Heart left ventricle (tissue), 13 donors: ENCODE measurements around the gene RAB14.

Experiments used
- CTCF ChIP-seq, 12 donors: fragments of 200-600 bp; sonication (generic) in 4 of 12; IDR thresholded peaks; one replicate each; pipeline versions ENCODE4 v1.5.0 to v1.8.0; 2018 to 2022; ENCODE audit warnings: antibody characterized with exemption in 12 of 12, mild to moderate bottlenecking in 5 of 12
- POLR2A ChIP-seq, 2 donors: fragments of 450-650 bp; IDR thresholded peaks; one replicate each; pipeline ENCODE4 v1.6.1; 2017; ENCODE audit warnings: antibody characterized with exemption in 2 of 2, mild to moderate bottlenecking in 2 of 2, moderate library complexity in 2 of 2
- donor health status: ischemic (EF 13 %, LVEDD 7.1; RV severe dilation, severe dysfunction).
- donor health status: DM: no; HTN: yes; CAD: no.
- donor health status: DM: no; HTN: no; CAD: no.
- donor health status: ischemic (EF 25% LVEDD 6.9; RV normal size, moderate dysfunction).
- donor health status: ischemic (EF 25% LVEDD 5.7; RV mildly dilated, moderate dysfunction).
- donor health status: ischemic (EF 35%, LVEDD 5.7; RV mildly dilated, moderate dysfunction).
- donor health status: nonischemic (EF 11% LVEDD 7.7; RV severe dilation, severe dysfunction).
- donor health status: DM: yes; HTN: yes; CAD: no.
- donor health status: PGD.
- donor health status: ischemic (EF 29% LVEDD 5.4; RV normal size, mild dysfunction).
- donor health status: nonischemic (EF 23%, LVEDD 6.1; RV moderate dilation, normal function).

DNA sequence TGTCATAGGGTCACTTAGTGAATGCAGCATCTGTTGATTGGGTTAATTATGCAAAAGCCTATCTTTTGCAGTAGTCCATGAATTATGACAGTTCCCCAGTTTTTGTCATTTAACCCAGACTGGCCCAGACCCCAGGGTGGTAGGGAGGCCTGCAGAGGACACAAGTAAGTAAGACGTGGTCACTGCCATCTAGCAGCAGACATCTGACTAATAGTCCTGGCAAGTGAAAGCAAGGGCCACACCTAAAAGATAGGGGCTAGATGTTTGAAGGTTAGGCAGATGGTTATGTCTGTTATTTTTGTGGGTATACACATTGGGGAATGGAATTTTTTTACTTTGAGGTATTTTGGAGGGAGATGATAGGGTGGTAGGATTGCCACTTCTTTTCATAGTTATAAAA lies 48.0 kb downstream of the RAB14 start:
- TF ChIP-seq CTCF (IDR thresholded peaks at IDR 0.05) (no peak), POLR2A (IDR thresholded peaks at IDR 0.05) (no peak)
